ENCODE measurements around the gene AP4B1. TPM values are rescaled to one million over a fixed set of nuclear protein-coding genes. Genes with fewer than 3 reads are reported as not detected.

AP4B1 gene
- total and polyA plus RNA-seq, 9 of the 15 experiments (the other 6 are each of a cell fraction or from before 2014, with no cell fraction given) = 15.8 to 36.5 (median 24.6) TPM

GRCh38 chr1:113937146-113937545 is 32.5 kb upstream of the AP4B1 start (continued):
- TF ChIP-seq ZNF407 (IDR thresholded peaks at IDR 0.05; ENCODE audit: low read depth) = no peak
- TF ChIP-seq FOXJ3 (CRISPR knock-in tag; IDR thresholded peaks at IDR 0.05) = no peak
- no peak for TF ChIP-seq ATF4 (CRISPR knock-in tag; IDR thresholded peaks at IDR 0.05)
- TF ChIP-seq MCM2 (IDR thresholded peaks at IDR 0.05; ENCODE audit: low read depth) = no peak
- TF ChIP-seq ZNF695 (CRISPR knock-in tag; IDR thresholded peaks at IDR 0.05) = no peak
- no peak for TF ChIP-seq GTF2E2 (tag; IDR thresholded peaks at IDR 0.05)
- no peak for TF ChIP-seq ZNF764 (CRISPR knock-in tag; IDR thresholded peaks at IDR 0.05; ENCODE audit: low read depth)
- TF ChIP-seq IFI16 (CRISPR knock-in tag; IDR thresholded peaks at IDR 0.05) = no peak
- no peak for TF ChIP-seq KHSRP (IDR thresholded peaks at IDR 0.05)
- TF ChIP-seq KLF6 (CRISPR knock-in tag; IDR thresholded peaks at IDR 0.05; ENCODE audit: borderline replicate concordance) = no peak

Measured in K562 (cell line).